Ovary (tissue), 9 donors: ENCODE results near the gene COX19. TPM values are rescaled to one million over a fixed set of nuclear protein-coding genes. Genes with fewer than 3 reads are reported as not detected.
A peak's percentile ranks its signal among the peaks of the same experiment; 100 is the strongest.

Experiments
- DNase-seq, 5 donors: peaks; one replicate each; pipeline ENCODE4 v3.0.0-alpha.2; 2019 to 2020
- H3K27ac ChIP-seq, 2 donors: fragments of 200-600 bp; one replicate each; pipeline versions ENCODE4 v1.5.1 to v1.8.0; 2019 to 2022
- H3K27me3 ChIP-seq: fragments of 200-600 bp; one replicate; pipeline ENCODE4 v1.8.0; 2022
- H3K36me3 ChIP-seq: fragments of 200-600 bp; sonication (generic); one replicate; pipeline ENCODE4 v1.5.1; 2019
- H3K4me1 ChIP-seq: one replicate; pipeline ENCODE4 v1.8.1; 2013; ENCODE audit warnings: mild to moderate bottlenecking, moderate library complexity; ENCODE audit not compliant: insufficient read depth
- H3K4me3 ChIP-seq: fragments of 200-600 bp; sonication (generic); one replicate; pipeline ENCODE4 v1.5.1; 2017
- H3K9me3 ChIP-seq, 2 donors: fragments of 200-600 bp in 1 of 2; sonication (generic) in 1 of 2; one replicate each; pipeline versions ENCODE4 v1.5.1 to v1.8.1; 2013 to 2019; ENCODE audit warnings: mild to moderate bottlenecking in 1 of 2, moderate library complexity in 1 of 2
- CTCF ChIP-seq, 3 donors: fragments of 450-650 bp in 2 of 3; fragments of 200-600 bp in 1 of 3; IDR thresholded peaks; one replicate each; pipeline versions ENCODE4 v1.5.1 to v1.8.0; 2016 to 2022; ENCODE audit warnings: antibody characterized with exemption in 3 of 3, mild to moderate bottlenecking in 1 of 3
- EP300 ChIP-seq: sonication (generic); formaldehyde crosslinking; IDR thresholded peaks from one replicate; pipeline ENCODE4 v1.6.1; 2017; ENCODE audit warnings: antibody characterized with exemption
- POLR2A ChIP-seq: fragments of 450-650 bp; IDR thresholded peaks from one replicate; pipeline ENCODE4 v1.6.1; 2017; ENCODE audit warnings: antibody characterized with exemption, mild to moderate bottlenecking, moderate library complexity
- WGBS, 3 donors: extraction: QIAGEN DNeasy Blood & Tissue Kit in 1 of 3; methylation state at CpG; one replicate each; pipeline versions ENCODE4 v1.1.5 to v1.1.7; 2013 to 2017; 5-methylcytosine and 5-hydroxymethylcytosine counted together
- intact Hi-C, 4 donors: fragments of 100-400 bp; cut with DNase I; formaldehyde crosslinking; loops; one replicate each; pipeline versions ENCODE4 v1.11.0 to v1.15.1; 2022 to 2023
- polyA plus RNA-seq, 2 donors: library from polyadenylated mRNA; stranded (reverse); fragments of 200-250 nt in 1 of 2; fragments of 350-450 nt in 1 of 2; fragmentation: Illumina TruSeq in 1 of 2; extraction: RNeasy Lipid Tissue Mini Kit (QIAGEN cat#74804) in 1 of 2; gene quantifications; one replicate each; pipeline ENCODE4 v1.2.3, GENCODE V29; 2013 to 2014
- total RNA-seq, 7 donors: library from RNA; depleted of rRNA in 2 of 7; stranded (reverse); fragments of >200 nt in 2 of 7; fragmentation: NEBNext Ultra II Directional in 3 of 7; extraction: Animal tissue kit (Norgen Biotek cat#: 25700) in 3 of 7; gene quantifications; one replicate each; pipeline versions ENCODE4 v1.1.0 to v1.2.4, GENCODE V29; 2016 to 2023
- donor health status: DM: no; HTN: no; CAD: no; lungs with moderate emphysema.
- donor health status: DM: no; HTN: no; CAD: no.
- donor health status: Bipolar disorder and iron deficiency.
- donor health status: DM: yes; HTN: yes; CAD: no.
- donor health status: DM: no; HTN: no; CAD: no.
- donor health status: DM: yes; HTN: yes; CAD: no.

The COX19 gene
- total and polyA plus RNA-seq, 9 donors = 6.7 to 15.2 (median 10.3) TPM

DNA sequence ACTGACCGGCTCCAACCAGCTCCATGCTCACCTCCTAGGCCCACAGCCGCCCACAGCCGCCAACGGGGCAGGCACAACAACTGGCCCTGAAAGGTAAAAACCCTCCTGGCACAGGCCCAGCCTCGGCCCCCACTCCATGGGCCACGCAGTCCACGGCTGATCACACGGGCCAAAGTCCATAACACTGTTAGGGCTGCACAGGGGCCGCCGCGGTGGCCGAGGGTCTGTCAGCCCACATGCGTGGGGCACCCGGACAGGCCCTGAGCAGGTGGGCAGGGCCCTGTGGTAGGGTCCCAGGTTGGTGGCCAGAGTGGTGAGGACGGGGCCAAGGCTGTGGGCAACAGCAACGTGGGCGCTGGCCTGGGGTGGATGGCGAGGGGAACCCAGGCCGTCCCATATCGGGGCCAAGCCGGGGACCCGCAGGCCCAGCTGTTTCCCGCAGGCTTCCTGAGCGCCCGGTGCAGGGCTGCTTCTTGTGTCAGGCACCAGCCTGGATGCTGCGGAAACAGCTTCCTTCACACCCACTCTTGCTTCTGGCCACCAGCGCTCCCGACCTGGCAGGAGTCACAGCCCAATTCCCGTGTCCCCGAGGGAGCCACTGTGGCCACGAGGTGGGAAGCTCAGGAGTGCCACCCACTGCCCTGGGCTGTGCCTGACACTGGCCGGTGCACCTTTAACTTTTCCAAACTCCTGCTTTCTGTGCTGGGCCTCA, 36.8 kb upstream of the COX19 start:
- Histone ChIP-seq H3K36me3 (no peaks in the 10 kb centered on the region), H3K4me1 (peaks cover 3% of the 10 kb centered on the region), H3K9me3 (no peaks in the 10 kb centered on the region), H3K27ac (no peak overlapping the region), H3K4me3 (no peak overlapping the region), H3K27me3 (no peaks in the 10 kb centered on the region)
- intact Hi-C loops = no loop called here
- WGBS, 3 donors = 83 to 84% (median 84%) methylated on average over 20 to 32 of the region's 32 CpGs
- DNase-seq = no peak
- TF ChIP-seq EP300 (no peak), POLR2A (no peak), CTCF (IDR thresholded peaks at IDR 0.05) (no peak)

GRCh38 chr7:1011297-1012003, 36.1 kb upstream of the COX19 start:
- Histone ChIP-seq H3K9me3 (no peaks in the 10 kb centered on the region), H3K27me3 (no peaks in the 10 kb centered on the region), H3K36me3 (no peaks in the 10 kb centered on the region), H3K4me1 (peaks cover 2% of the 10 kb centered on the region), H3K27ac (no peak overlapping the region), H3K4me3 (no peak overlapping the region)
- intact Hi-C loops = no loop called here
- no peak for TF ChIP-seq EP300
- no peak for TF ChIP-seq CTCF (IDR thresholded peaks at IDR 0.05)
- TF ChIP-seq POLR2A = no peak
- DNase-seq = no peak
- WGBS, 3 donors = 77 to 89% (median 83%) methylated on average over 12 to 13 of the region's 13 CpGs

GRCh38 chr7:1010226-1010625, 34.9 kb upstream of the COX19 start:
- Histone ChIP-seq H3K4me3 (no peak overlapping the region), H3K9me3 (no peaks in the 10 kb centered on the region), H3K36me3 (no peaks in the 10 kb centered on the region), H3K27me3 (no peaks in the 10 kb centered on the region), H3K4me1 (no peaks in the 10 kb centered on the region), H3K27ac (peak overlapping the region in 1 of 2 donors; percentile 12)
- TF ChIP-seq POLR2A (no peak), CTCF (IDR thresholded peaks at IDR 0.05) (no peak)
- intact Hi-C loops = no loop called here
- WGBS, 3 donors = 74 to 82% (median 79%) methylated on average over 11 to 13 of the region's 13 CpGs
- DNase-seq = no peak

- TF ChIP-seq CTCF (IDR thresholded peaks at IDR 0.05) (no peak), EP300 (no peak), POLR2A (no peak)
- intact Hi-C loops = no loop called here
- Histone ChIP-seq H3K9me3 (no peaks in the 10 kb centered on the region), H3K36me3 (no peaks in the 10 kb centered on the region), H3K4me3 (no peak overlapping the region), H3K27me3 (no peaks in the 10 kb centered on the region), H3K4me1 (no peaks in the 10 kb centered on the region), H3K27ac (no peak overlapping the region)
- no peak for DNase-seq
- 93 to 94% (median 94%) methylated on average over 22 of the region's 22 CpGs for WGBS, 3 donors
Measured at GRCh38 chr7:1009747-1010146, 34.4 kb upstream of the COX19 start.
